ENCODE data around the gene MAPK14. TPM values are rescaled to one million over a fixed set of nuclear protein-coding genes. Genes with fewer than 3 reads are reported as not detected.
A peak's percentile ranks its signal among the peaks of the same experiment; 100 is the strongest.

MAPK14 gene
- total RNA-seq, 2 donors from 2014 or later: 36.5 to 51.3 TPM

- H3K4me1 Mint-ChIP-seq: peaks cover 3% of the 10 kb centered on the region
- H3K27ac Mint-ChIP-seq: peak overlapping the region; percentile 58
- no peak overlapping the region for H3K4me3 Mint-ChIP-seq
- H3K36me3 Mint-ChIP-seq (ENCODE audit: low read depth): peaks cover 40% of the 10 kb centered on the region
- no peaks in the 10 kb centered on the region for H3K9me3 Mint-ChIP-seq
- no peak for ATAC-seq (replicated peaks)
- H3K27me3 Mint-ChIP-seq: no peaks in the 10 kb centered on the region
These were observed 66.6 kb downstream of the MAPK14 start for GRCh38 chr6:36094238-36094637.

GRCh38 chr6:36094753-36095496 is 67.3 kb downstream of the MAPK14 start:
- Mint-ChIP-seq H3K4me3 (no peak overlapping the region), H3K4me1 (peaks cover 8% of the 10 kb centered on the region), H3K9me3 (no peaks in the 10 kb centered on the region), H3K36me3 (ENCODE audit: low read depth) (peaks cover 40% of the 10 kb centered on the region), H3K27ac (peak overlapping the region; percentile 58), H3K27me3 (no peaks in the 10 kb centered on the region)
- ATAC-seq (replicated peaks): peak; percentile 98

- no peak overlapping the region for H3K4me3 Mint-ChIP-seq
- peak; percentile 23 for ATAC-seq (replicated peaks)
- H3K27ac Mint-ChIP-seq: no peak overlapping the region
- H3K9me3 Mint-ChIP-seq: no peaks in the 10 kb centered on the region
- no peaks in the 10 kb centered on the region for H3K27me3 Mint-ChIP-seq
- H3K36me3 Mint-ChIP-seq (ENCODE audit: low read depth): peaks cover 33% of the 10 kb centered on the region
- peaks cover 10% of the 10 kb centered on the region for H3K4me1 Mint-ChIP-seq
These were observed 68.1 kb downstream of the MAPK14 start for GRCh38 chr6:36095497-36096391.

GRCh38 chr6:36098253-36098919 is 70.8 kb downstream of the MAPK14 start:
- ATAC-seq (replicated peaks): no peak
- no peaks in the 10 kb centered on the region for H3K27me3 Mint-ChIP-seq
- H3K36me3 Mint-ChIP-seq (ENCODE audit: low read depth): peaks cover 22% of the 10 kb centered on the region
- peak overlapping the region; percentile 43 for H3K27ac Mint-ChIP-seq
- peaks cover 13% of the 10 kb centered on the region for H3K4me1 Mint-ChIP-seq
- H3K9me3 Mint-ChIP-seq: no peaks in the 10 kb centered on the region
- no peak overlapping the region for H3K4me3 Mint-ChIP-seq

- Mint-ChIP-seq H3K36me3 (ENCODE audit: low read depth) (peaks cover 29% of the 10 kb centered on the region), H3K4me1 (peaks cover 13% of the 10 kb centered on the region), H3K4me3 (no peak overlapping the region), H3K9me3 (no peaks in the 10 kb centered on the region), H3K27ac (peak overlapping the region; percentile 20), H3K27me3 (no peaks in the 10 kb centered on the region)
- no peak for ATAC-seq (replicated peaks)
These were observed 71.5 kb downstream of the MAPK14 start for GRCh38 chr6:36098920-36099647.

- no peaks in the 10 kb centered on the region for H3K27me3 Mint-ChIP-seq
- ATAC-seq (replicated peaks): no peak
- H3K4me3 Mint-ChIP-seq: peak overlapping the region; percentile 18
- H3K27ac Mint-ChIP-seq: peak overlapping the region; percentile 20
- peaks cover 13% of the 10 kb centered on the region for H3K4me1 Mint-ChIP-seq
- H3K36me3 Mint-ChIP-seq (ENCODE audit: low read depth): peaks cover 33% of the 10 kb centered on the region
- H3K9me3 Mint-ChIP-seq: no peaks in the 10 kb centered on the region
These were observed 72.4 kb downstream of the MAPK14 start for GRCh38 chr6:36099869-36100483.

GRCh38 chr6:36101691-36102090 is 74.1 kb downstream of the MAPK14 start:
- Mint-ChIP-seq H3K9me3 (no peaks in the 10 kb centered on the region), H3K27ac (no peak overlapping the region), H3K27me3 (no peaks in the 10 kb centered on the region), H3K36me3 (ENCODE audit: low read depth) (peaks cover 41% of the 10 kb centered on the region), H3K4me1 (peaks cover 13% of the 10 kb centered on the region), H3K4me3 (no peak overlapping the region)
- ATAC-seq (replicated peaks): no peak

- Mint-ChIP-seq H3K27me3 (no peaks in the 10 kb centered on the region), H3K27ac (no peak overlapping the region), H3K4me1 (peaks cover 16% of the 10 kb centered on the region), H3K4me3 (no peak overlapping the region), H3K9me3 (no peaks in the 10 kb centered on the region), H3K36me3 (ENCODE audit: low read depth) (peaks cover 39% of the 10 kb centered on the region)
- no peak for ATAC-seq (replicated peaks)
These were observed 75.2 kb downstream of the MAPK14 start for GRCh38 chr6:36102853-36103252.

GRCh38 chr6:36104836-36105235 is 77.2 kb downstream of the MAPK14 start:
- Mint-ChIP-seq H3K27me3 (no peaks in the 10 kb centered on the region), H3K36me3 (ENCODE audit: low read depth) (peaks cover 59% of the 10 kb centered on the region), H3K27ac (no peak overlapping the region), H3K4me1 (peaks cover 25% of the 10 kb centered on the region), H3K4me3 (no peak overlapping the region), H3K9me3 (no peaks in the 10 kb centered on the region)
- ATAC-seq (replicated peaks): no peak

GRCh38 chr6:36109092-36109491 is 81.5 kb downstream of the MAPK14 start:
- ATAC-seq (replicated peaks): peak; percentile 54
- Mint-ChIP-seq H3K27me3 (no peaks in the 10 kb centered on the region), H3K9me3 (no peaks in the 10 kb centered on the region), H3K36me3 (ENCODE audit: low read depth) (peaks cover 65% of the 10 kb centered on the region), H3K27ac (peak overlapping the region; percentile 59), H3K4me3 (peak overlapping the region; percentile 18), H3K4me1 (peaks cover 16% of the 10 kb centered on the region)

GRCh38 chr6:36110050-36110449 is 82.4 kb downstream of the MAPK14 start:
- H3K27me3 Mint-ChIP-seq: no peaks in the 10 kb centered on the region
- ATAC-seq (replicated peaks): no peak
- no peak overlapping the region for H3K4me3 Mint-ChIP-seq
- peaks cover 21% of the 10 kb centered on the region for H3K4me1 Mint-ChIP-seq
- H3K9me3 Mint-ChIP-seq: no peaks in the 10 kb centered on the region
- H3K36me3 Mint-ChIP-seq (ENCODE audit: low read depth): peaks cover 60% of the 10 kb centered on the region
- no peak overlapping the region for H3K27ac Mint-ChIP-seq

- Mint-ChIP-seq H3K27me3 (no peaks in the 10 kb centered on the region), H3K4me3 (no peak overlapping the region), H3K36me3 (ENCODE audit: low read depth) (peaks cover 52% of the 10 kb centered on the region), H3K27ac (no peak overlapping the region), H3K4me1 (peaks cover 22% of the 10 kb centered on the region), H3K9me3 (no peaks in the 10 kb centered on the region)
- ATAC-seq (replicated peaks): no peak
These were observed 83.3 kb downstream of the MAPK14 start for GRCh38 chr6:36110863-36111262.

GRCh38 chr6:36111526-36111925 is 83.9 kb downstream of the MAPK14 start:
- Mint-ChIP-seq H3K27me3 (no peaks in the 10 kb centered on the region), H3K9me3 (no peaks in the 10 kb centered on the region), H3K4me3 (no peak overlapping the region), H3K36me3 (ENCODE audit: low read depth) (peaks cover 51% of the 10 kb centered on the region), H3K4me1 (peaks cover 25% of the 10 kb centered on the region), H3K27ac (no peak overlapping the region)
- no peak for ATAC-seq (replicated peaks)

GRCh38 chr6:36113049-36113448 is 85.4 kb downstream of the MAPK14 start:
- Mint-ChIP-seq H3K4me1 (peaks cover 33% of the 10 kb centered on the region), H3K27me3 (no peaks in the 10 kb centered on the region), H3K4me3 (no peak overlapping the region), H3K9me3 (no peaks in the 10 kb centered on the region), H3K27ac (no peak overlapping the region), H3K36me3 (ENCODE audit: low read depth) (peaks cover 42% of the 10 kb centered on the region)
- ATAC-seq (replicated peaks): no peak
